NCI-H2196 treated with DMSO at 0.1 percent for 48 hours (cell line): Measurements from ENCODE around the gene SEZ6L2.
"Not testable (repeated sequence)": the region's sequence is repeated elsewhere in the genome, so short reads cannot be mapped to it uniquely, and the experiment has no call there.

Experiments used
- DNase-seq: peaks from one replicate; lab custom pipeline; 2025; ENCODE audit not compliant: unreplicated experiment; lab: John Stamatoyannopoulos, UW

SEZ6L2 gene

GRCh38 chr16:29910819-29911675 lies 11.7 kb upstream of the SEZ6L2 start:
- no peak for DNase-seq

- DNase-seq = not testable (repeated sequence)
Observed at GRCh38 chr16:29909851-29910250, 10.5 kb upstream of the SEZ6L2 start.

- DNase-seq = no peak
Observed at GRCh38 chr16:29909391-29909790, 10.0 kb upstream of the SEZ6L2 start.

- DNase-seq = no peak
Observed at GRCh38 chr16:29908719-29909220, 9.4 kb upstream of the SEZ6L2 start.

- no peak for DNase-seq
Observed at GRCh38 chr16:29907973-29908372, 8.6 kb upstream of the SEZ6L2 start.

- no peak for DNase-seq
Observed at GRCh38 chr16:29906520-29907244, 7.3 kb upstream of the SEZ6L2 start.

GRCh38 chr16:29905668-29906067 lies 6.3 kb upstream of the SEZ6L2 start:
- DNase-seq = no peak

GRCh38 chr16:29904947-29905346 lies 5.6 kb upstream of the SEZ6L2 start:
- DNase-seq = no peak

GRCh38 chr16:29903590-29903989 lies 4.2 kb upstream of the SEZ6L2 start:
- no peak for DNase-seq

- no peak for DNase-seq
Observed at GRCh38 chr16:29901607-29901945, 2.2 kb upstream of the SEZ6L2 start.

- no peak for DNase-seq
Observed at GRCh38 chr16:29900888-29901606, 1.7 kb upstream of the SEZ6L2 start.

- peak; percentile 72 for DNase-seq
Observed at GRCh38 chr16:29900102-29900887, 945 bp upstream of the SEZ6L2 start, which contains the start of gene ASPHD1. Gene ASPHD1 (plus strand): TSS chr16:29900488. CDS start chr16:29900972, 484 bp downstream.

GRCh38 chr16:29898804-29899515 lies 390 bp downstream of the SEZ6L2 start:
- peak; percentile 57 for DNase-seq

- DNase-seq = no peak
Observed at GRCh38 chr16:29898135-29898803, 1.1 kb downstream of the SEZ6L2 start.

- no peak for DNase-seq
Observed at GRCh38 chr16:29897333-29897732, 2.0 kb downstream of the SEZ6L2 start.

- no peak for DNase-seq
Observed at GRCh38 chr16:29896841-29897240, 2.5 kb downstream of the SEZ6L2 start.

GRCh38 chr16:29894352-29894751 lies 5.0 kb downstream of the SEZ6L2 start:
- DNase-seq = no peak

- no peak for DNase-seq
Observed at GRCh38 chr16:29893553-29893952, 5.8 kb downstream of the SEZ6L2 start.

- DNase-seq = no peak
Observed at GRCh38 chr16:29892458-29892813, 6.9 kb downstream of the SEZ6L2 start.
